ENCODE data around the gene KCNJ14.

Gene KCNJ14

GRCh38 chr19:48508729-48509411, 53.5 kb downstream of the KCNJ14 start:
- DNase-seq (ENCODE audit: low read depth), result no peak

GRCh38 chr19:48509467-48510194, 54.3 kb downstream of the KCNJ14 start:
- no peak for DNase-seq (ENCODE audit: low read depth)

GRCh38 chr19:48510421-48511268, 55.3 kb downstream of the KCNJ14 start:
- DNase-seq (ENCODE audit: low read depth), result peak; percentile 69

GRCh38 chr19:48511321-48511731, 56.0 kb downstream of the KCNJ14 start:
- no peak for DNase-seq (ENCODE audit: low read depth)

GRCh38 chr19:48511800-48512503, 56.6 kb downstream of the KCNJ14 start, which contains the start of gene LMTK3:
LMTK3 (minus strand) TSS chr19:48511835; CDS start chr19:48511576, 259 bp downstream.
- DNase-seq (ENCODE audit: low read depth), result peak; percentile 71

- DNase-seq (ENCODE audit: low read depth), result no peak
Observed at GRCh38 chr19:48512504-48513288, 57.3 kb downstream of the KCNJ14 start.

- DNase-seq (ENCODE audit: low read depth), result peak; percentile 62
Observed at GRCh38 chr19:48513289-48514122, 58.1 kb downstream of the KCNJ14 start.

- DNase-seq (ENCODE audit: low read depth), result no peak
Observed at GRCh38 chr19:48514123-48514458, 58.7 kb downstream of the KCNJ14 start.

GRCh38 chr19:48516536-48516935, 61.2 kb downstream of the KCNJ14 start:
- DNase-seq (ENCODE audit: low read depth), result no peak

All from activated T-cell treated with anti-CD3 and anti-CD28 coated beads for 1 hour (primary cell).